Motor neuron (in vitro differentiated cells): ENCODE data around the gene NEURL1. TPM values are rescaled to one million over a fixed set of nuclear protein-coding genes. Genes with fewer than 3 reads are reported as not detected.

Source experiments
- ATAC-seq, 8 experiments: fragments of 200-7000 bp; cut with Tn5 transposase; replicated peaks in 6 of 8; 2 replicates each; pipeline ENCODE4 v1.8.0; 2021; ENCODE audit warnings: mild to moderate bottlenecking in 8 of 8, moderate library complexity in 8 of 8
- H3K27ac ChIP-seq, 2 donors: fragments of 250-450 bp; sonication (Bioruptor Pico); 2 replicates each; pipeline ENCODE4 v1.9.0; 2021; ENCODE audit warnings: antibody characterized with exemption in 2 of 2, mild to moderate bottlenecking in 2 of 2, moderate library complexity in 1 of 2
- H3K4me1 ChIP-seq, 2 donors: fragments of 250-450 bp; sonication (Bioruptor Pico); replicated peaks in 1 of 2; 2 replicates each; pipeline ENCODE4 v1.6.1; 2021; ENCODE audit warnings: antibody characterized with exemption in 2 of 2, mild to moderate bottlenecking in 2 of 2, moderate library complexity in 1 of 2
- H3K4me3 ChIP-seq, 5 donors: fragments of 250-450 bp; sonication (Bioruptor Pico); 2 replicates each; pipeline ENCODE4 v1.9.0; 2021; ENCODE audit warnings: antibody characterized with exemption in 5 of 5, mild to moderate bottlenecking in 5 of 5, moderate library complexity in 4 of 5
- whole genome bisulfite sequencing, 10 experiments: fragments of 450-650 bp; shearing (Covaris generic); methylation state at CpG; one replicate each; pipeline ENCODE4 v1.0.0; 2022; 5-methylcytosine and 5-hydroxymethylcytosine counted together
- in situ Hi-C, 9 experiments: fragments of 400-800 bp; cut with MboI; loops; one replicate each; pipeline ENCODE4 v1.15.0; 2021; ENCODE audit warnings: low sequenced_read_pairs in 9 of 9, low pct_unique_long_range_greater_than_20kb in 2 of 9; ENCODE audit not compliant: unreplicated experiment in 9 of 9
- total RNA-seq, 8 experiments: library from RNA; unstranded; fragments of 300-600 nt; gene quantifications; 2 replicates each; pipeline versions ENCODE4 v1.2.3 to v1.2.4, GENCODE V29; 2022

NEURL1 gene
- total RNA-seq, 8 experiments from 2014 or later: 1.6 to 11.7 (median 6.0) TPM

GRCh38 chr10:103550229-103550628 lies 56.7 kb downstream of the NEURL1 start:
- in situ Hi-C loops: no loop called here
- H3K4me3 ChIP-seq: no peak overlapping the region
- no peak overlapping the region for H3K27ac ChIP-seq
- H3K4me1 ChIP-seq: peaks cover 12 to 17% of the 10 kb centered on the region in 2 donors
- 60 to 100% (median 86%) methylated on average over 1 of the region's 1 CpG; no CpG with 5 or more reads in 7 of the 10 experiments for WGBS, 10 experiments
- ATAC-seq: no peak

DNA sequence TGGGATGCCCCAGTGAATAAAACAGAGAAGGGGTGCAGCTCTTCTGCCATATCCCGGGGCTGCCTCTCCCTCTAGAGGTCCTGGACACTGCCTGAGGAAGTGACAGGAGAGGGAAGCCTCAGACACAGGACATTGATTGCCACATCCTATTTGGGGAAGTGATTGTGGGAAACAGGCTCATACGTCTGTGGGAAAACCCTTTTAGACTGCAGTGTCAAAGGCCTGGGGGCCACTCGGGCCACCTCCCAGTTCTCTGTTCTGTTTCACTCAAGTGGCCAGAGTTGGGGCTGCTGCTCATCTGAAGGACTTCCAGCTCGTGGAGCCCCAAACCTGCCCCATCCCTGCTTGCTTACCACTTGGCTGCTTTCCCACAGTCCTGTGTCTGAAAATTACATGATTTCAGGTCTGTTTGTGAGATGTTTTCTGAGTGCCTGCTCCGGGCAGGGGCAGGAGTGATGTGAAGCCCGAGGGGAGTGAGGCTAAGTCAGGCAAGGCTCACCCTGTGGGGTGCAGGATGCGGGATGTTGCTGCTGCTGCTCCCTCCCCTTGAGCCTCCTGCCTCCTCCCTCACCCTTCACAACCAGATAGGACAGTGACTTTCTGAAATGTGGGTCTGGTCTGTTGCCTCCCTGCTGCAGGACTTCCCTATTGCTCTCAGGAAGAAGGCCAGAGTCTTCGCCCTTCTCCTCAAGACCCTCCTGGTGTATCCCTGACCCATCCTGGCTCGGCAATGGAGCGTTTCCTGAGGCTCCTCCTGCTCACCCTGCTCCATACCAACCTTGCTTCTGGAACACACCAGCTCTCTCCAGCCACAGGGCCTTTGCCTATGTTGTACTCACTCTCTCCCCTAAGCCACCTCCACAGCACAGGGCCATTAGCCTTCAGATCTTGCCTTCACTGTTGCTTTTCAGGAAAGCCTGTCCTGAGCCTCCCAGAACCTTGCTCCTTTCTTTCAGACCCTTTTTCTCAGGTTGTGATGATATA lies 58.4 kb downstream of the NEURL1 start:
- Histone ChIP-seq H3K27ac (no peak overlapping the region), H3K4me3 (no peak overlapping the region), H3K4me1 (peaks cover 24 to 27% of the 10 kb centered on the region in 2 donors)
- ATAC-seq: no peak
- 20 to 77% (median 41%) methylated on average over 1 to 7 of the region's 10 CpGs; no CpG with 5 or more reads in 1 of the 10 experiments for WGBS, 10 experiments
- in situ Hi-C loops: no loop called here

DNA sequence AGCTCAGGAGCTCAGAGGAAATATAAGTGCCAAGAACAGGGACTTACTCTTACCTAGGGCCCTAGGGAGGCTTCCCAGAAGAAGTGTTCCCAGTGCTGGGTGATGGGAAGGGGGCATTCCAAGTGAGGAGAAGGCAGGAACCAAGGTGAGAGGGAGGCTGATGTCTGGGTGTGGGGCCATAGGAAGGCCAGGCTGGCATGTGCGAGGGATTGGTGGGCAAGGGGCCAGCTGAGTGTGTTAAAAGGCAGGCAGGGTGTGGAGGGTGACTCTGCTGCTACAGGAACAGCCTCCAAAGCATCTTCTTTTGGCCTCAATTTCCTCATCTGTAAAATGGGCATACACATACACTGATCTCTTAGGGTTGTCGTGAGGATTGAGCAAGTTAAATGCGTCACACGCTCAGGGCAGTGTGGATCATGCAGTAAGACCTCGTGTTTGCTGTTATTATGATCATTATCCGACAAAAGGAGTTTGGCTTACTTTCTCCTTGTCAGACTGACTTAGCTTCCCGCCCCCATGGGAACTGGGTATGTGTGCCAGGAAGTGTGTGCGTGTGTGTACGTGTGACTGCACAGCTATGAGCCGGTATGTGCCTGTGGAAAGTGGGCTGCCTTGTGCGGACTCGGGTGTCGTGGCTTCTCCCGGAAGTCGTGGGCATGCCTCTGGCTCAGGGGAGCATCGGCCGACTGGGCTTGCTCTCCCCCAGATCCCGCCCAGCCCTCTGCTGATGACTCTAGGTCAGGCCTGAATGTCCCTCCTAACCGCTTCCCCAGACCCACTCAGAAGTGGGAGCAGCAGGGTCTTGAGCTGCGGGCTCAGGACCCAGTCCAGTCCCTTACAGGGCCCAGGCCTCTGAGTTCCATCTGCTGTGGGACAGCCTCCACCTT lies 59.6 kb downstream of the NEURL1 start:
- Histone ChIP-seq H3K4me3 (no peak overlapping the region), H3K4me1 (peaks cover 14 to 16% of the 10 kb centered on the region in 2 donors), H3K27ac (no peak overlapping the region)
- no peak for ATAC-seq
- WGBS, 10 experiments: 50 to 90% (median 86%) methylated on average over 2 to 10 of the region's 20 CpGs; no CpG with 5 or more reads in 3 of the 10 experiments
- in situ Hi-C loops: no loop called here

DNA sequence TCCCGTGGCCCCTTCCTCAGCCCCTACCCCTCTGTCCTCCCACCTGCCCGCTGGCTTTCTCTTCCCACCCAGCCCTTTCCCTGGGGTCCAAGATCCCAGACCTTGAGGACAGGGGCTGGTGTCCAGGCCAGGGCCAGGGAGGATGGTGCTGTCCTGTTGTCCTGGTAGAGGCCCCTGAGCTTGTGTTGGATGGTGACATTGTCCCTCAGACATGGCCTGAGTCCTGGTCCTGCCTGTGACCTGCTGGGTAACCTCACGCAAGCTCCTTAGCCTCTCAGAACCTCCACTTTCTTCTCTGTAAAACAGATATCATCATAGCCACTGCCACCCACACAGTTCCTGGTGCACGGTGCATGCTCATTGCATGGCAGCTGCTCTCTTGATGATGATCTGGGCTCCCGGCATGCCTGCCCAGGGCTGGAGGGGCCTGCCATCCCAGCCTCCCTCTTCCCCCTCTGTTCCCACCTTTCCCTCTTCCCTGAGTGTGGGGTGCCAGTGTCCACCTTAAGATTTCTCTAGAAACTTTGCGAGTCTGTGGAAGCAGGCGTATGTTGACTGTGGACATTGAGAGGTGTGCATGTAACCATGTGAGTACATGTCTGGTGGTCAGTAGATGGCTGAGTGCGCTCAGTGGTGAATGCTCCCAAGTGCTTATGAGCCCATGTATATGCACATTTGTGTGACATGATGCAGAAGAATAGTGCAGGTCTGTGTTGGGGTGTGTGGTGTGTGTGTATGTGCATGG lies 60.4 kb downstream of the NEURL1 start:
- WGBS, 10 experiments: 43 to 100% (median 88%) methylated on average over 1 to 3 of the region's 8 CpGs; no CpG with 5 or more reads in 4 of the 10 experiments
- Histone ChIP-seq H3K4me3 (no peak overlapping the region), H3K27ac (no peak overlapping the region), H3K4me1 (peaks cover 12% of the 10 kb centered on the region in 2 donors)
- in situ Hi-C loops: no loop called here
- ATAC-seq: no peak

DNA sequence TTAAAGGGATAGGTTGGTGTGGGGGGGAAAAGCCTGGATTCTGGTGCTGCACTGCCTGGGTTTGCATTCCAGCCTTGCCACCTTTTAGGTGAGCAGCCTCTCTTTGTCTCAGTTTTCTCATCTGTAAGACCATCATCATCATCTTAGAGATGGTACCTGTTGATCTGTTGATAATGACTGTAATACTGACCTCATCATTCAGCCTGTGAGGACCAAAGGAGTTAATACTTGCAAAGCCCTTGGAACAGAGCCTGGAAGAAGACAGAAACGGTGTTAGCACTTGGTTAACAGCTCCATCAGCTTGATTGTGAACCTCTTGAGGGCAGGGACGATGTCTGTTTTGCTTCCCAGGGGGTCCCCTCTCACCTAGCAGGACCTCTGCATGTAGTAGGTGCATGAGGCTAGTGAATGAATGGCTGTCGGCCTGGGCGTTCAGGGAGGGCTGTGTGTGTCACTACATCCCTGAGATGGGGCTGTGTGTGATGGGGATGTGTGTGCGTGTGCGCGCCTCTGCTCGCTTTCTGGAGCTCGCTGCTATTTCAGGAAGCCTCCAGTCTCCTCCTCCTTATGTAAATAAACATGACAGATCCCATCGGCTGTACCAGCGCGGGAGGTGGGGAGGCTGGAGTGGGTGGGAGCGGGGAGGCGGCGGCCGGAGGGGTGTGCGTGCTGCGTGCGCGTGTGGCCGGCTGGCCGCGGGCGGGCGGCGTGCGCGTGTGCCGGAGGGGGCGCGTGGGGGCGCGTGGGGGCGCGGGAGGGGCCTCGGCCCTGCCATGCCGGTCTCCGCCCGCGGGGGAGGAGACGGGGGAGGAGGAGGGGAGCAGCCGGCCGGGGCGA lies 61.2 kb downstream of the NEURL1 start:
- WGBS, 10 experiments: 0 to 86% (median 26%) methylated on average over 1 to 3 of the region's 44 CpGs; no CpG with 5 or more reads in 4 of the 10 experiments
- peak overlapping the region in 1 of 2 donors; percentile 18 for H3K27ac ChIP-seq
- in situ Hi-C loops: no loop called here
- peaks cover 12% of the 10 kb centered on the region in 2 donors for H3K4me1 ChIP-seq
- H3K4me3 ChIP-seq: peak overlapping the region; percentile 27 to 42 (median 38)
- peak; percentile 91 to 98 (median 94) for ATAC-seq

DNA sequence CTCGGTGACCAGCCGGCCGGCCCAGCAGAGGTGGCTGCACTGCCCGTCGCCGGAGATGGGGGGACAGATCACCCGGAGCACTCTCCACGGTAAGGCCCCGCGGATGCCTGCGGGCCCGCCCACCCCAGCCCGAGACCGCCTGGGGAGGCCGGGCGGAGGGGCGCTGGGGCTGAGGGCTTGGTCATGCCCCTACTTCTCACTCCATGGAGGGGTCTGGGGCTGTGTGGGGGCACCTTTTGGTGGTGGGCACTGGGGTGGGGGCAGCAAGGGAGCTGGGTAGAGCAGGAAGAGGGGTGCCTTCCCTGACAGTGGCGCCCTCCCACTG lies 61.8 kb downstream of the NEURL1 start:
- no CpG with 5 or more reads among the region's 18 CpGs for WGBS, 10 experiments
- Histone ChIP-seq H3K4me3 (peak overlapping the region; percentile 27 to 42 (median 38)), H3K27ac (peak overlapping the region; percentile 18 to 56), H3K4me1 (peaks cover 12% of the 10 kb centered on the region in 2 donors)
- in situ Hi-C loops: no loop called here
- peak in 5 of 8 experiments; percentile 79 to 83 (median 82) for ATAC-seq

GRCh38 chr10:103555712-103556111 lies 62.2 kb downstream of the NEURL1 start:
- in situ Hi-C loops: no loop called here
- H3K4me3 ChIP-seq: peak overlapping the region; percentile 27 to 42 (median 38)
- WGBS, 10 experiments: 80 to 93% (median 80%) methylated on average over 2 to 3 of the region's 11 CpGs; no CpG with 5 or more reads in 7 of the 10 experiments
- no peak for ATAC-seq
- H3K4me1 ChIP-seq: peaks cover 12% of the 10 kb centered on the region in 2 donors
- H3K27ac ChIP-seq: peak overlapping the region in 1 of 2 donors; percentile 56

GRCh38 chr10:103556383-103557007 lies 63.0 kb downstream of the NEURL1 start:
- in situ Hi-C loops: no loop called here
- ATAC-seq: no peak
- WGBS, 10 experiments: 81 to 100% (median 100%) methylated on average over 1 to 5 of the region's 12 CpGs; no CpG with 5 or more reads in 2 of the 10 experiments
- Histone ChIP-seq H3K4me1 (peaks cover 12% of the 10 kb centered on the region in 2 donors), H3K4me3 (no peak overlapping the region), H3K27ac (no peak overlapping the region)

GRCh38 chr10:103557455-103557854 lies 64.0 kb downstream of the NEURL1 start:
- no peak overlapping the region for H3K4me3 ChIP-seq
- no peak overlapping the region for H3K27ac ChIP-seq
- 50 to 100% (median 84%) methylated on average over 1 to 4 of the region's 10 CpGs; no CpG with 5 or more reads in 4 of the 10 experiments for WGBS, 10 experiments
- no peak for ATAC-seq
- peaks cover 12% of the 10 kb centered on the region in 2 donors for H3K4me1 ChIP-seq
- in situ Hi-C loops: no loop called here

DNA sequence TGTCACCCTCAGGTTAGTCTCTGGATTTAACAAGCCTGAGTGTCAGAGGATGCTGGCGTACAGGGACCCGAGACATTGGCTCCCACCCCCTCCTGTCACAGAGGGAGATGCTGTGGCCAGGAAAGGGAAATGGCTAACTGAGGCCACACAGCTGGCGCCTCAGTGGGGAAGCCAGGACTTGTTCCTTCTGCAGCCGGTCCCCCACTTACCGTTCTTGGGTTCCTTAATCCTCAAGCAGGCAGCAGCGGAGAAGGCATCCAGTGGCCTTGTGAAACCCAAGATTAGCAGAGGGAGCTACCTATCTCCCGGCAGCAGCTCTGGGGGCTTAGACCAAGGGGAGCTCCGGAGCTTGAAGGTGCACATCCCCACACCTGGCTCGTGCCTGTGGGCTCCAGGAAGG lies 65.4 kb downstream of the NEURL1 start:
- no peak overlapping the region for H3K27ac ChIP-seq
- no peak for ATAC-seq
- peaks cover 12% of the 10 kb centered on the region in 2 donors for H3K4me1 ChIP-seq
- in situ Hi-C loops: no loop called here
- H3K4me3 ChIP-seq: no peak overlapping the region
- WGBS, 10 experiments: 62 to 80% methylated on average over 2 to 5 of the region's 9 CpGs; no CpG with 5 or more reads in 8 of the 10 experiments

- H3K4me1 ChIP-seq: peaks cover 12% of the 10 kb centered on the region in 2 donors
- in situ Hi-C loops: no loop called here
- no peak overlapping the region for H3K27ac ChIP-seq
- no peak overlapping the region for H3K4me3 ChIP-seq
- ATAC-seq: no peak
- WGBS, 10 experiments: 61 to 82% (median 79%) methylated on average over 2 to 8 of the region's 9 CpGs; no CpG with 5 or more reads in 6 of the 10 experiments
These were observed 66.3 kb downstream of the NEURL1 start for GRCh38 chr10:103559776-103560175.
